DMS114 treated with DMSO at 0.1 percent for 48 hours (cell line): ENCODE measurements around the gene SRL.
"Not testable (repeated sequence)": the region's sequence is repeated elsewhere in the genome, so short reads cannot be mapped to it uniquely, and the experiment has no call there.

Experiments
- DNase-seq: peaks from one replicate; lab custom pipeline; 2025; ENCODE audit not compliant: unreplicated experiment; lab: John Stamatoyannopoulos, UW

Gene SRL

DNA sequence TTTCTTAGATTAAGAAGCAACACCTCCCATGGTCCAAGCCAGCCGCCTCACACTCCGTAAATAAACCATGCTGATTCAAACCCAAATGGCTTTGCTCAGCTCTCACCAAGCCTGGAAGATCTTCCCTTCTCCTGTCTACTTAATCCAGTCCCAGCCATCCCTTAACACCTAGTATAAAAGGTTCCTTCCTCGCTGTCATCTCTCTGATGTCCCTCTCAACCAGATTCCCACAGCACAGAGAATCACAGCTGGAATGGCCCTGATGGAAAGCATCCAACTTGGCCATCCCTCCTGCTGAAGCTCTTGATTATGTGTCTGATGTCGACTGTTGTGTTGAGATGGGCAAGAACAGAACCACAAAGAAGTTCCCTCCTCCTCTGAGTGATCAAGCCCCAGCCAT is 75.1 kb downstream of the SRL start:
- DNase-seq: no peak

DNA sequence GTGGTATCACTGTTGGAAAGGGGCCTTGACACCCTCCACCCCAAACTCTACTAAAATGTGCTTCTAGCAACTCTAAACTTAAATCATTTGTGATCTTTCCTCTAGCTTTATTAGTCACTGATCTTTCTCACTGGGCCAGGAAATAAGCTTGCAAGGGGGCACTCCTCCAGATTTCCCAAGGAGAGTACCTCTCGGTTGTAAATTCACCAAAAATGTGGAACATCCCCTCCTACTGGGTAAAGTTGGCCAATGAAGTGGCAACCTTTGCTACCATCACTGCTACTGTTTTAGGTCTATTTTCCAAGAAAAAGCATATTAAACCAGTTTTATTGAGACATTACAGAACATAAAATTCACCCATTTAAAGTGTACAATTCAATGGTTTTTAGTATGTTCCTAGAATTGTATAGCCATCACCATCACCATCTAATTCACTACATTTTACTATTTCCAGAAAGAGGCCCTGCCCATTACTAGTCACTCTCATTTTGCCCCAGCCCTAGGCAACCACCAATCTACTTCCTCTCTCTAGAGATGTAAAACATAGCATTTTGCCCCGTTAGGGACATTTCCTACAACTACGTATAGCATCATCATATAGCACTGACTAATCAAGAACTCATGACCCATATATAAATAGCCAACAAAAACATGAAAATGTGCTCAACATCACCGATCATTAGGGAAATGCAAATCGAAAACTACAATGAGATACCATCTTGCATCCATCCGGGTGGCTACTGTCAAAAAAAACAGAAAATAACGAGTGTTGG is 81.0 kb downstream of the SRL start:
- no peak for DNase-seq

DNA sequence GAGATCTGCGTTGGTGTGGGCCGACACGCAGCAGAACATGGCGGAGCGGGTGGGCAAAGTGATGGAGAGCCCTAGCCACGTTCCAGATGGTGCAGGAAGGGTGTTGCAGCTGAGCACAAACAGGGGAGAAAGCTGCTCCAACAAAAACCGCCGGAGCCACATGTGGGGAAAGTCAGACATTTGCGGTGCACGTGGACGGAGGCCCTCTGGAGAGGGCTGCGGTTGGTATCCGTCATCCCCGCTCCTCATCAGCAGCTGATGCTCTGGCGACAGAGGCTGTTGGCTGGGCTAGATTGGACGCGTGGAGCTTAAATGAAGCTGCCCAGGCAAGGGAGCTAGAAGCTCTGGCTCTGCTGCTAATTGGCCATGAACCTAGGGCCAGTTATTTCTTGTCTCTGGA is 82.2 kb downstream of the SRL start:
- no peak for DNase-seq

DNA sequence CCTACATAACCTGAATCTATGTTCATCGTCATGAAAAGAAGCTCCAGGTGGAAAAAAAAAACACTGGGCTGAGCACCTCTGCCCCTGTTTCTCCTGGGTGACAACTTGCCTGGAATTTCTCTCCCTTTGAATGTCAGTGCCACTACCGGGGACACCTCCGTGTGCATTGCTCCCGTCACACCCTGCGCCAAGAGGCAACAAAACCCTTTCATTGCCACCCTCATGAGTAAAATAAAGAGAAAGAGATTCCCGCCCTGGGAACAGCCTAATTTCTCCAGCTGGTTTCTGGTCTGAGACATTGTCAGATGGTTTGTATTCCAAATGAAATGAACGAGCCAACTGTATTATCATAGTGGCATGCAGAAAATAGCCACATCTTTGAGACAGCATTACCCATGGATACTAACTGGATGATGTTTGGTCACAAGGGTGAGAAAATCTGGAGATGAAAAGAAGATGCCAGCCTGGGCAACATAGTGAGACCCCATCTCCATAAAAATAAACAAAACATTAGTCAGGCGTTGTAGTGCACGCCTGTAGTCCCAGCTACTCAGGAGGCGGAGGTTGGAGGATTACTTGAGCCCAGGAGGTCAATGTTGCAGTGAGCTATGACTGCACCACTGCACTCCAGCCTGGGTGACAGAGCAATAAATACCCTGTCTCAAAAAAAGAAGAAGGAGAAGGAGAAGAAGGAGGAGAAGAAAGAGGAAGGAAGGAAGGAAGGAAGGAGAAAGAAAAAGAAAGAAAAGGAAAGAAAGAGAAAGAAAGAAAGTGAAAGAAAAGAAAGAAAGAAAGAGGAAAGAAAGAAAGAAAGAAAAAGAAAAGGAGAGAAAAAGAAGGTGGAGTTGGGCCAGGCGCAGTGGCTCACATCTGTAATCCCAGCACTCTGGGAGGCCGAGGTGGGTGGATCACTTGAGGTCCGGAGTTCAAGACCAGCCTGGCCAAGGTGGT is 83.5 kb downstream of the SRL start:
- DNase-seq: no peak

DNA sequence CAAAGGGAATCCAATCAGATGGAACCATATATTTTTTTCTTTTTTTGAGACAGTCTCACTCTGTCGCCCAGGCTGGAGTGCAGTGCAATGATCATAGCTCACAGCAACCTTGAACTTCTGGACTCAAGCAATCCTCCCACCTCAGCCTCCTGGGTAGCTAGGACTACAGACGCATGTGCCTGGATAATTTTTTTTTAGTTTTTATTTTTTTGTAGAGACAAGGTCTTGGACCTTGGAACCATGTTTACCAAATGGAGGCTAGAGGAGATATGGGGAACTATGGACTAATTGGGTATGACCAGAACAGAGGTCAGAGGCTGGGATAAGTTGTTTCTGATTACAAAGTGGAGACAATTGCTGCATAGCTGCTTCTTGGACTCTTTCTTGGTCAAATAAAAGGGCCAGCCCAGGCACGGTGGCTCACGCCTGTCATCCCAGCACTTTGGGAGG is 84.5 kb downstream of the SRL start:
- DNase-seq: no peak

DNA sequence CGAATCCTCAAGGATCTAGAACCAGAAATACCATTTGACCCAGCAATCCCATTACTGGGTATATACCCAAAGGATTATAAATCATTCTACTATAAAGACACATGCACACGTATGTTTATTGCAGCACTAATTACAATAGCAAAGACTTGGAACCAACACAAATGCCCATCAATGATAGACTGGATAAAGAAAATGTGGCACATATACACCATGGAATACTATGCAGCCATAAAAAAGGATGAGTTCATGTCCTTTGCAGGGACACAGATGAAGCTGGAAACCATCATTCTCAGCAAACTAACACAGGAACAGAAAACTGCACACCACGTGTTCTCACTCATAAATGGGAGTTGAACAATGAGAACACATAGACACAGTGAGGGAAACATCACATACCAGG is 85.4 kb downstream of the SRL start:
- not testable (repeated sequence) for DNase-seq

DNA sequence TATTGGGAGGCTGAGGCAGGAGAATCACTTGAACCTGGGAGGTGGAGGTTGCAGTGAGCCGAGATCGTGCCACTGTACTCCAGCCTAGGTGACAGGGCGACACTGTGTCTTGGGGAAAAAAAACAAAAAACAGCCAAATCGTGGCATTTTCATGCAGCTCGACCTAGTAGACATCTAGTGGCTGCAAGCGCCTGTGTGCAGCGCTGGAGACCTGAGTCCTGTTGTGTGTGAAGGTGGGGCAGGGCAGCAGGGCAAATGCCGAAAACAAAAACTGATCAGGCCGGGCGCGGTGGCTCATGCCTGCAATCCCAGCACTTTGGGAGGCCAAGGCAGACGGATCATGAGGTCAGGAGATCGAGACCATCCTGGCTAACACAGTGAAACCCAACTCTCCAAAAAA is 88.5 kb downstream of the SRL start:
- not testable (repeated sequence) for DNase-seq

DNA sequence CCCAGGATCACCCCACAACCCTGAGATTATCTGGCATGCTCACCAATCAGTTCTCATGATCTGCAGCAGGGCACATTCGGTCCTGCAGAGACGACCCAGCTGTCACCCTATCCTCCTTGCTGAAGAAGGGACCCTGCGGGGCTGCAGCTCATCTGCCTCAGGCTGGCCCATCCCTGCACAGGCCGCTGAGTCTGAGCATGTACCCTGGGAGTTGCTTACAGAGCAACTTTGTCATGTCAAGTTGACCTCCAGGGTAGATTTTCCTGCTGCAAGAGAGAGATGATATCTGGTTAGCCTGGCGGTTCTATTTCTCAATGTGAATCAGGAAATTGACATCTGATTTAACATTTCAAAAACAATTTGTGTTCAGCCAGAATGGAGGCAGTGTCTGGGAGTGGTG is 89.6 kb downstream of the SRL start:
- no peak for DNase-seq

DNA sequence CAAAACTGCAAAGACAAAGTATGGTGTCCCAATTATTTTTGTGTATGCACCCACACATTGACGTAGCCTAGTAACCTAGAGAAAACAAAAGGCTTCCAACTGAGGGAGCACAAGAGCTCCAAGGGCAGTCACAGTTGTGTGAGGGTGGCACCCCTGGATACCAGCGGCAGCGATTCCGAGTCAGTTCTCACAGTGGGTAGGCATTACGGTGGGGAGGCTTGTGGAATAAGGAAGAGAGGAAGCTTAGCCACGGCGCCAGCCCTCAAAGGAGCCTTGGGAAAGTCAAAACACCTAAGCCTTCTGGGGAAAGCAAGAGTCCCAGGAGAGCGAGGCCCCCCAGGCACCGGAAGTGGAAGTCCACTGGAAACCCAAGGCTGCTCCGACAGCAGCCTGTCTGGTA is 94.6 kb downstream of the SRL start:
- no peak for DNase-seq

DNA sequence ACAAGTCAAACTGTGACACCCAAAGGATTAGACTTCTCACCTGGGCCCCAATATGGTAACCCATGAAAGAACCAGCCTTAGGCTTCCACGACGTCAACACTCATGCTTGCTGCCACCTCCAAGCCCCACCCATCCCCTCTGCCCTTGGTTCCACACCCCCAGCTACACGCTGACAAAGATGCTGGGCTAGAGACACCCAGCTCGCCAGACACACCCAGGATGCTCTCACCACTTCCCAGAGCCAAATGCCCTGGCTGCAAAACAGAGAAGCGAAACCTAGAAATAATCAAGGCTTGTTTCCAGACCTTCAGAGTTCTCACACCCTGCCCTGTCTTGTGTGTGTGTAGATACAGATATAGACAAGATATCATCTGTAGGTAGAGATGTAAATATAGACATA is 99.6 kb downstream of the SRL start:
- no peak for DNase-seq

DNA sequence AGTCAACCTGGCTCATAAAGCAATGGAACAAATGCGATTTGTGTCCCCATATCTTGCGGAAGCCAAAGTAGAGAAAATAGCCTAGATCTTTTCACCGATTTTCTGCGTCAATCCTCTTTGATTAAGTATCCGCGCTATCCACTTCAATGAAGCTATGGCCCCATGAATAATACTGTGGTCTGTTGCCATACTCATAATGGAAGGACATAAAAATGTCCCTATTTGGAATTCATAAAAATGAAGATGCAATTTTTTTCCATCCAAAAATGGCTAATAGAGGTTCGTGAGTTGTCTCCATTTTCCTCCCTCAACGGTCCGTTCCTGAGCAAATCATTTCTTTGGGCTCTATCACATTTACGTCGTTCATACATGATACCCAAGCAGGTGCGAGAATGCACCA is 100.3 kb downstream of the SRL start:
- DNase-seq: no peak

DNA sequence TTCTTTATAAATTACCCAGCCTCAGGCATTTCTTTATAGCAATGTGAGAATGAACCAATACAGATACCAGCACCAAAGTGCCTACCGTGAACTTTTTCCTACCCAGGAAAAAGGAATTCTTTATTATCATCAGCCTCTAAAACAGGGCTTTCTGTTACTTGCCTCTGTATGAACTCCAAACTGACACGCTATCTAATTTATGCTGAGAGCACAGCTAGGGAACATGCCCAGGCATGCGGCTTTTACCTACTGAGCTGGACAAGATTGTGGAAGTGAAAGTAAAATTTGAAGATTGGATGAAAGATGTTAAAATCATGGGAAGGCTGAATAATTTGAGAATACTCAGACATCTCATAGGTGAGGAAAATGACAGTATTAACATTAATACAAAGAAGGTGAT is 101.2 kb downstream of the SRL start:
- no peak for DNase-seq

DNA sequence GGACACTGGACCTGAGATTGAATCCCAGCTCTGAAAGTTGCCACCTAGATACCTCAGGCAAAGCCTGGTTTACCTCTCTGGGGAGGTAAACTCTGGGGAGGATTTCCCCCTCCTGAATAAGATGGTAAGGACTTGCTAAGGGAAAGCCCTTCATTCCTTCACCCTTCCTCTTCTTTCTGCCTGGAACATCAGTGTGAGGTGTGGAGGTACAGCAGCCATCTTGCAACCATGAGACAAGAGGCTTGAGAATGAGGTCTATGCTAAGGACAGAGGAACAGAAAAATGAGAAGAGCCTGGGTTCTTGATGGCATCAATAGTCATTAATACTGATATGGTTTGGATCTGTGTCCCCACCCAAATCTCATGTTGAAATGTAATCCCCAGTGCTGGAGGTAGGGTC is 101.9 kb downstream of the SRL start:
- no peak for DNase-seq
